ENCODE results near the gene DEF6. TPM values are rescaled to one million over a fixed set of nuclear protein-coding genes. Genes with fewer than 3 reads are reported as not detected.

DEF6 gene
- total RNA-seq, 1 experiment from 2014 or later, result 11.3 TPM

DNA sequence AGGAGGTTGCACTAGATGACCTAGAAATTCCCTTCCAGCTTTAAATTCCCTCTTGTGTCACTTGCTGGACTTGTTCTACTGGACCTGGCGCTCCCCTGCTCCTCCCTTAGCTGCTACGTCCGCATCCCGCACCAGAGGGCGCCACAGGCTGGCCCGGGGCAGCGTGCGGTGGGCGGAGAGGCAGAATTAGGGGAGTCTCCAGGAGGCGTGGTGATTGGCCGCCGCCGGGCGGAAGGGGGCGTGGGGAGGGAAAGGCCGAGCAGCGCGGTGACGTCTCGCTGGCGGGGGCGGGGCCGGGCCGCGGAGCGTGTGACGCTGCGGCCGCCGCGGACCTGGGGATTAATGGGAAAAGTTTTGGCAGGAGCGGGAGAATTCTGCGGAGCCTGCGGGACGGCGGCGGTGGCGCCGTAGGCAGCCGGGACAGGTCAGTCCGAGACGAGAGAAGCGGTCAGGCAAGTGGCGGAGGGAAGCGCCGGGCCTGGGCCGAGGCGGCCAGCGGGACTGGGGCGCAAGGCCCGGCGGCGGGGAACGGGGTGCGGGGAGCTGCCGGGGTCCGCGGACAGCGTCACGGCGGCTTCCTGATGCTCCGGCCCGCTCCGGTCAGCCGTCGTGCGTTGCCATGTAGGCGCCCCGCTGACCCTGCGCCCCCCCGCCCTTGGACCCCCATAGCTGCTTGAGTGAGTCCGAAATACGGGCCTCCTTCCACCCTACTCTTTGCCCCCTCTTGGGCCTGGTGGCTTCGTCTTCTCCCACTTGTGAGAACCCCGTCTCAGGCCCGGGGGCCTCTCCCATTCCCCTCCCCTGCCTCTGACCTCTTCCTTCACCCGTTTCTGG lies 44.9 kb downstream of the DEF6 start, which contains the start of gene PPARD (continued):
- TF ChIP-seq CREM (CRISPR knock-in tag; IDR thresholded peaks at IDR 0.05), result peak; percentile 79; the same call in 1 of the 2 replicates
- TF ChIP-seq, protein P1, sequence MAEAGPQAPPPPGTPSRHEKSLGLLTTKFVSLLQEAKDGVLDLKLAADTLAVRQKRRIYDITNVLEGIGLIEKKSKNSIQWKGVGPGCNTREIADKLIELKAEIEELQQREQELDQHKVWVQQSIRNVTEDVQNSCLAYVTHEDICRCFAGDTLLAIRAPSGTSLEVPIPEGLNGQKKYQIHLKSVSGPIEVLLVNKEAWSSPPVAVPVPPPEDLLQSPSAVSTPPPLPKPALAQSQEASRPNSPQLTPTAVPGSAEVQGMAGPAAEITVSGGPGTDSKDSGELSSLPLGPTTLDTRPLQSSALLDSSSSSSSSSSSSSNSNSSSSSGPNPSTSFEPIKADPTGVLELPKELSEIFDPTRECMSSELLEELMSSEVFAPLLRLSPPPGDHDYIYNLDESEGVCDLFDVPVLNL (CRISPR knock-in tag; IDR thresholded peaks at IDR 0.05; ENCODE audit: borderline replicate concordance, low read depth), result no peak
- TF ChIP-seq, protein P2, sequence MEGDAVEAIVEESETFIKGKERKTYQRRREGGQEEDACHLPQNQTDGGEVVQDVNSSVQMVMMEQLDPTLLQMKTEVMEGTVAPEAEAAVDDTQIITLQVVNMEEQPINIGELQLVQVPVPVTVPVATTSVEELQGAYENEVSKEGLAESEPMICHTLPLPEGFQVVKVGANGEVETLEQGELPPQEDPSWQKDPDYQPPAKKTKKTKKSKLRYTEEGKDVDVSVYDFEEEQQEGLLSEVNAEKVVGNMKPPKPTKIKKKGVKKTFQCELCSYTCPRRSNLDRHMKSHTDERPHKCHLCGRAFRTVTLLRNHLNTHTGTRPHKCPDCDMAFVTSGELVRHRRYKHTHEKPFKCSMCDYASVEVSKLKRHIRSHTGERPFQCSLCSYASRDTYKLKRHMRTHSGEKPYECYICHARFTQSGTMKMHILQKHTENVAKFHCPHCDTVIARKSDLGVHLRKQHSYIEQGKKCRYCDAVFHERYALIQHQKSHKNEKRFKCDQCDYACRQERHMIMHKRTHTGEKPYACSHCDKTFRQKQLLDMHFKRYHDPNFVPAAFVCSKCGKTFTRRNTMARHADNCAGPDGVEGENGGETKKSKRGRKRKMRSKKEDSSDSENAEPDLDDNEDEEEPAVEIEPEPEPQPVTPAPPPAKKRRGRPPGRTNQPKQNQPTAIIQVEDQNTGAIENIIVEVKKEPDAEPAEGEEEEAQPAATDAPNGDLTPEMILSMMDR (IDR thresholded peaks at IDR 0.05), result peak; percentile 93
- TF ChIP-seq FOXP1 (CRISPR knock-in tag; IDR thresholded peaks at IDR 0.05; ENCODE audit: borderline replicate concordance), result peak; percentile 76; the same call in 1 of the 2 replicates
- TF ChIP-seq JAZF1 (CRISPR knock-in tag; IDR thresholded peaks at IDR 0.05), result no peak
- no peak for TF ChIP-seq ZNF317 (CRISPR knock-in tag; IDR thresholded peaks at IDR 0.05; ENCODE audit: borderline replicate concordance, low read depth)
- TF ChIP-seq, protein P3, sequence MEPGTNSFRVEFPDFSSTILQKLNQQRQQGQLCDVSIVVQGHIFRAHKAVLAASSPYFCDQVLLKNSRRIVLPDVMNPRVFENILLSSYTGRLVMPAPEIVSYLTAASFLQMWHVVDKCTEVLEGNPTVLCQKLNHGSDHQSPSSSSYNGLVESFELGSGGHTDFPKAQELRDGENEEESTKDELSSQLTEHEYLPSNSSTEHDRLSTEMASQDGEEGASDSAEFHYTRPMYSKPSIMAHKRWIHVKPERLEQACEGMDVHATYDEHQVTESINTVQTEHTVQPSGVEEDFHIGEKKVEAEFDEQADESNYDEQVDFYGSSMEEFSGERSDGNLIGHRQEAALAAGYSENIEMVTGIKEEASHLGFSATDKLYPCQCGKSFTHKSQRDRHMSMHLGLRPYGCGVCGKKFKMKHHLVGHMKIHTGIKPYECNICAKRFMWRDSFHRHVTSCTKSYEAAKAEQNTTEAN (CRISPR knock-in tag; IDR thresholded peaks at IDR 0.05), result no peak
- TF ChIP-seq CBFB (CRISPR knock-in tag; IDR thresholded peaks at IDR 0.05; ENCODE audit: low read depth), result no peak
- TF ChIP-seq, protein P4, sequence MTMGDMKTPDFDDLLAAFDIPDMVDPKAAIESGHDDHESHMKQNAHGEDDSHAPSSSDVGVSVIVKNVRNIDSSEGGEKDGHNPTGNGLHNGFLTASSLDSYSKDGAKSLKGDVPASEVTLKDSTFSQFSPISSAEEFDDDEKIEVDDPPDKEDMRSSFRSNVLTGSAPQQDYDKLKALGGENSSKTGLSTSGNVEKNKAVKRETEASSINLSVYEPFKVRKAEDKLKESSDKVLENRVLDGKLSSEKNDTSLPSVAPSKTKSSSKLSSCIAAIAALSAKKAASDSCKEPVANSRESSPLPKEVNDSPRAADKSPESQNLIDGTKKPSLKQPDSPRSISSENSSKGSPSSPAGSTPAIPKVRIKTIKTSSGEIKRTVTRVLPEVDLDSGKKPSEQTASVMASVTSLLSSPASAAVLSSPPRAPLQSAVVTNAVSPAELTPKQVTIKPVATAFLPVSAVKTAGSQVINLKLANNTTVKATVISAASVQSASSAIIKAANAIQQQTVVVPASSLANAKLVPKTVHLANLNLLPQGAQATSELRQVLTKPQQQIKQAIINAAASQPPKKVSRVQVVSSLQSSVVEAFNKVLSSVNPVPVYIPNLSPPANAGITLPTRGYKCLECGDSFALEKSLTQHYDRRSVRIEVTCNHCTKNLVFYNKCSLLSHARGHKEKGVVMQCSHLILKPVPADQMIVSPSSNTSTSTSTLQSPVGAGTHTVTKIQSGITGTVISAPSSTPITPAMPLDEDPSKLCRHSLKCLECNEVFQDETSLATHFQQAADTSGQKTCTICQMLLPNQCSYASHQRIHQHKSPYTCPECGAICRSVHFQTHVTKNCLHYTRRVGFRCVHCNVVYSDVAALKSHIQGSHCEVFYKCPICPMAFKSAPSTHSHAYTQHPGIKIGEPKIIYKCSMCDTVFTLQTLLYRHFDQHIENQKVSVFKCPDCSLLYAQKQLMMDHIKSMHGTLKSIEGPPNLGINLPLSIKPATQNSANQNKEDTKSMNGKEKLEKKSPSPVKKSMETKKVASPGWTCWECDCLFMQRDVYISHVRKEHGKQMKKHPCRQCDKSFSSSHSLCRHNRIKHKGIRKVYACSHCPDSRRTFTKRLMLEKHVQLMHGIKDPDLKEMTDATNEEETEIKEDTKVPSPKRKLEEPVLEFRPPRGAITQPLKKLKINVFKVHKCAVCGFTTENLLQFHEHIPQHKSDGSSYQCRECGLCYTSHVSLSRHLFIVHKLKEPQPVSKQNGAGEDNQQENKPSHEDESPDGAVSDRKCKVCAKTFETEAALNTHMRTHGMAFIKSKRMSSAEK (CRISPR knock-in tag; IDR thresholded peaks at IDR 0.05; ENCODE audit: borderline replicate concordance), result no peak
- TF ChIP-seq, protein P5, sequence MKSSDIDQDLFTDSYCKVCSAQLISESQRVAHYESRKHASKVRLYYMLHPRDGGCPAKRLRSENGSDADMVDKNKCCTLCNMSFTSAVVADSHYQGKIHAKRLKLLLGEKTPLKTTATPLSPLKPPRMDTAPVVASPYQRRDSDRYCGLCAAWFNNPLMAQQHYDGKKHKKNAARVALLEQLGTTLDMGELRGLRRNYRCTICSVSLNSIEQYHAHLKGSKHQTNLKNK (CRISPR knock-in tag; IDR thresholded peaks at IDR 0.05), result no peak
- TF ChIP-seq, protein P6, sequence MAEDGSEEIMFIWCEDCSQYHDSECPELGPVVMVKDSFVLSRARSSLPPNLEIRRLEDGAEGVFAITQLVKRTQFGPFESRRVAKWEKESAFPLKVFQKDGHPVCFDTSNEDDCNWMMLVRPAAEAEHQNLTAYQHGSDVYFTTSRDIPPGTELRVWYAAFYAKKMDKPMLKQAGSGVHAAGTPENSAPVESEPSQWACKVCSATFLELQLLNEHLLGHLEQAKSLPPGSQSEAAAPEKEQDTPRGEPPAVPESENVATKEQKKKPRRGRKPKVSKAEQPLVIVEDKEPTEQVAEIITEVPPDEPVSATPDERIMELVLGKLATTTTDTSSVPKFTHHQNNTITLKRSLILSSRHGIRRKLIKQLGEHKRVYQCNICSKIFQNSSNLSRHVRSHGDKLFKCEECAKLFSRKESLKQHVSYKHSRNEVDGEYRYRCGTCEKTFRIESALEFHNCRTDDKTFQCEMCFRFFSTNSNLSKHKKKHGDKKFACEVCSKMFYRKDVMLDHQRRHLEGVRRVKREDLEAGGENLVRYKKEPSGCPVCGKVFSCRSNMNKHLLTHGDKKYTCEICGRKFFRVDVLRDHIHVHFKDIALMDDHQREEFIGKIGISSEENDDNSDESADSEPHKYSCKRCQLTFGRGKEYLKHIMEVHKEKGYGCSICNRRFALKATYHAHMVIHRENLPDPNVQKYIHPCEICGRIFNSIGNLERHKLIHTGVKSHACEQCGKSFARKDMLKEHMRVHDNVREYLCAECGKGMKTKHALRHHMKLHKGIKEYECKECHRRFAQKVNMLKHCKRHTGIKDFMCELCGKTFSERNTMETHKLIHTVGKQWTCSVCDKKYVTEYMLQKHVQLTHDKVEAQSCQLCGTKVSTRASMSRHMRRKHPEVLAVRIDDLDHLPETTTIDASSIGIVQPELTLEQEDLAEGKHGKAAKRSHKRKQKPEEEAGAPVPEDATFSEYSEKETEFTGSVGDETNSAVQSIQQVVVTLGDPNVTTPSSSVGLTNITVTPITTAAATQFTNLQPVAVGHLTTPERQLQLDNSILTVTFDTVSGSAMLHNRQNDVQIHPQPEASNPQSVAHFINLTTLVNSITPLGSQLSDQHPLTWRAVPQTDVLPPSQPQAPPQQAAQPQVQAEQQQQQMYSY (CRISPR knock-in tag; IDR thresholded peaks at IDR 0.05), result no peak
- TF ChIP-seq ZNF396 (CRISPR knock-in tag; IDR thresholded peaks at IDR 0.05; ENCODE audit: borderline replicate concordance), result no peak
- TF ChIP-seq ZNF263 (CRISPR knock-in tag; IDR thresholded peaks at IDR 0.05; ENCODE audit: low read depth), result no peak
- TF ChIP-seq SOX15 (CRISPR knock-in tag; IDR thresholded peaks at IDR 0.05), result no peak
- no peak for TF ChIP-seq GRHL2 (CRISPR knock-in tag; IDR thresholded peaks at IDR 0.05; ENCODE audit: insufficient replicate concordance, severe bottlenecking)
- TF ChIP-seq, protein P7, sequence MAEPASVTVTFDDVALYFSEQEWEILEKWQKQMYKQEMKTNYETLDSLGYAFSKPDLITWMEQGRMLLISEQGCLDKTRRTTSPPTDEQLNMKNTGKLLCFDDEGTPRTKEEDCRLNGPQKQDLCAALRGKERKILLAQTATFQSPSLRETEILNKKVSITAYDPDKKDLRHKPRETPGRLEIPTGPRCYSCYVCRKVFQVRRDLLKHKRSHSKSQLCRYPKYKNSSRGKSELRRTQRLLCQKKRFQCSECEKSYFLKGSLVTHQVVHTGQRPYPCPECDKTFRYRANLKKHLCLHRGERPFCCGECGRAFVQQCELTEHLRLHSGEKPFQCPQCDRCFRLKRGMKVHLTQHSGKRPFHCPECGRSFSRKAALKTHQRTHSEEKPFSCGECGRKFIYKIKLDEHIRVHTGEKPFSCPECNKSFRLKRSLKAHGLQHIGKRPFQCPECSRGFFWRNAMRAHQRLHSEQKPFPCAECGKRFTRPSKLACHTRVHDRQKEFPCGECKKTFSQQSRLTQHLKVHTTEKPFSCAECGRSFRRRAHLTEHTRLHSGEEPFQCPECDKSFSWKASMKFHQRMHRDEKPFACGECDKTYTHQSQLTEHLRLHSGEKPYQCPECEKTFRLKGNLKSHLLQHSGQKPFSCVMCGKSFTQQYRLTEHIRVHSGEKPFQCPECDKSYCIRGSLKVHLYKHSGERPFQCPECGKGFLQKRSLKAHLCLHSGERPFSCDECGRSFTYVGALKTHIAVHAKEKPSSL (CRISPR knock-in tag; conservative IDR thresholded peaks at IDR 0.05), result no peak
- no peak for TF ChIP-seq JUN (CRISPR knock-in tag; IDR thresholded peaks at IDR 0.05)
- TF ChIP-seq GABPB1 (CRISPR knock-in tag; IDR thresholded peaks at IDR 0.05), result peak; percentile 74; the same call in 1 of the 2 replicates
